Amygdala (tissue), 56 donors: ENCODE data around the gene ORC3.
"Not testable (repeated sequence)": the region's sequence is repeated elsewhere in the genome, so short reads cannot be mapped to it uniquely, and the experiment has no call there.

ENCODE experiments used
- DNase-seq, 56 donors: peaks; one replicate each; lab custom pipeline; 2025; lab: John Stamatoyannopoulos, UW

The ORC3 gene

DNA sequence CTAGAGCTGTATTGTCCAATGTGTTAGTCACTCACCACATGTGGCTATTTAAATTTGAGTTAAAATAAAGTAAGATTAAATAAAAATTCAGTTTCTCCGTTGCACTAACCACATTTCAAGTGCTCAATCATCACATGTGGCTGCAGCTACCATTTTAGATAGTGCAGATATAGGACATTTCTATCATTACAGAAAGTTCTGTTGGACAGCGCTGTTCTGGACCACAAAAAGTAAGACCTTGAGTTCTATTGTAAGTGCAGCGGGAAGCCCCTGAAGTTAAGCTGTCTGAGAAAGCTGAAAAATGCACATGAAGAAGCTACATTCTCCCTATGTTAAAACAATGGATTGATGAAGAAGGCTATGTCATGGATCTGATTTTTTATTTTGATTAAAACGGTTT, 1.1 kb downstream of the ORC3 start:
- no peak for DNase-seq

DNA sequence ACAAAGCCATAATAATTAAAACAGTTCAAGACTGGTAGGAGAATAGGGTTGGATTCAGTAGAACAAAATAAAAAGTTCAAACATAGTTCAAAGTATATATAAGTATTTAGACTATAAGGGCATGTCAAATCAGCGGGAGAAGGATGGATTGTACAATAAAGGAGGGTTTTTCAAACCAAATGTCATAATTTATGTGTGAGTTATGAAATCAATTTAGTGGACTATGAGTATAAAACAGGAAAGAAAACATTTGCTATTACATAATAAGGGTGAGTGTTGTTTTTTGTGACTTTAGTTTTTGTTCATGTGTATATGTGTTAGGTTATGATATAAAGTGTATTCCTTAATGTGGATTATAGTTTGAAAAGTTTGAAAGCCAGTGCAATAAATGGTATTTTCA, 10.6 kb downstream of the ORC3 start:
- no peak for DNase-seq

DNA sequence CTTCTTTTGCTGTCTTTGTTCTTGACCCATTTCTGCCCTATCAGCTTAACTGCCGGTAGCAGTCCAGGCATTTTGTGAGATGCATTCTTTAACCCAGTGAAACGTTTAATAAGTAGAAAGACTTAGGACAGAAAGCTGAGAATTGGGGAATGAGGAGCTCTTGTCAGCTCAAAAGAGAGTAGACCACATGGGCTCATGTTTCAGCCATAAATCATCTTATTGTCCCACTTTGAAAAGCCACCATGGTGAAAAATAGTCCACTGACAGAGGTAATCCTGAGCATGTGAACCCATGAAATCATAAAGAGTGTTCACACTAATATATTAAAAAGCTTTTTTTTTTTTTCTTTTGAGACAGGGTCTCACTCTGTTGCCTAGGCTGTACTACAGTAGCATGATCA, 16.3 kb downstream of the ORC3 start:
- no peak for DNase-seq

DNA sequence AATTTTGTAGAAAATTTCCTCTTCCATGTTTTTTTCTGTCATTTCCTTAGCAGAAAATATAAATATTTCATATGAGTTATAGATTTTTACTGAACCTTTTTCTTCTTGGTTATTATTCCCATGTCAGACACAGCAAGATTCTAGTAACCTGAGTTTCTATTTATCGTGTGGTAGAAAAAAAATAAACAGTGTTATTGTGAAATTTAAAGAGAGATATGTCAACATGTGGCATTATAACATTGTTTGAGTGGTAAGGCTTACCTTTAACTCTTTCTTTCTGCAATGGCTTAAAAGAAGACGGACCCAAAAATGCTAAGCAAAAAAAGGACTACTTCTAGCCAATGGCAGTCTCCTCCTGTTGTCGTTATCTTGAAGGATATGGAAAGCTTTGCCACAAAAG, 18.9 kb downstream of the ORC3 start:
- DNase-seq = no peak

DNA sequence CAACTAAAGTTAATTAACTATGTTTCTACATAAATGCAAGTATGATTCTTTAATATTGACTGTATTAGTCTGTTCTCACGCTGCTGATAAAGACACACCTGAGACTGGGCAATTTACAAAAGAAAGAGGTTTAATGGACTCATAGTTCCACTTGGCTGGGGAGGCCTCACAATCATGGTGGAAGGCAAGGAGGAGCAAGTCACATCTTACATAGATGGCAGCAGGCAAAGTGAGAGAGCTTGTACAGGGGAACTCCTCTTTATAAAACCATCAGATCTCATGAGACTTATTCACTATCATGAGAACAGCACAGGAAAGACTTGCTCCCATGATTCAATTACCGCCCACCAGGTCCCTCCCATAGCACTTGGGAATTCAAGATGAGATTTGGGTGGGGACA, 23.1 kb downstream of the ORC3 start:
- DNase-seq = not testable (repeated sequence)

DNA sequence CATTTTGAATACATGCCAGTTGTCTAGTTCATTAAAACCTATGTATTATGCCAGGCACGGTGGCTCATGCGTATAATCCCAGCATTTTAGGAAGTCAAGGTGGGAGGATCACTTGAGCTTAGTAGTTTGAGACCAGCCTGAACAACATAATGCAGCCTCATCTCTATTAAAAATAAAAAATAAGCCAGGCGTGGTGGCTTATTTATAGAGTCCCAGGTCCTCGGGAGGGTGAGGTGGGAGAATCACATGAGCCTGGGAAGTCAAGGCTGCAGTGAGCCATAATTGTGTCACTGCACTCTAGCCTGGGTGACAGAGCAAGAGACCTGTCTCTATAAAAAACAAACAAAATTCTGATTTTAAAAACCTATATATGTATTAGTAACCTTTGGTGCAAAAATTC, 27.5 kb downstream of the ORC3 start:
- no peak for DNase-seq

DNA sequence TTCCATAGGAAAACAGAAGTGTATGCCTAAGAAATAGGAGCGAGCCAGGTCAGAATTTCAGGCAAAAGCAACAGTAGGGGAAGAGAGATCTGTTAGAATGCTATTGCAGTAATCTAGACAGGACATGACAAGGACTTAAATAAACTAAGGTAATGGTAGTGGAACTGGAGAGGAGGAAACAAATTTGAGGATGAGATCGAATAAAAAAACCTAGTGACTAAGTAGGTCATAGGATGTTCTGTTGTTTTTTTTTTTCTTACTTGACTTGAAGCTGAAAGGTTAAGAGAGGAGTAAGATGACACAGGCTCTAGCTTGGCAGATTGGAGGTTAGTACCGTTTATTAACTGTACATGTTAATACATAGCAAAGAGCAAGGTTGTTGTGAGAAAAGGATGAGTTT, 28.6 kb downstream of the ORC3 start:
- no peak for DNase-seq

DNA sequence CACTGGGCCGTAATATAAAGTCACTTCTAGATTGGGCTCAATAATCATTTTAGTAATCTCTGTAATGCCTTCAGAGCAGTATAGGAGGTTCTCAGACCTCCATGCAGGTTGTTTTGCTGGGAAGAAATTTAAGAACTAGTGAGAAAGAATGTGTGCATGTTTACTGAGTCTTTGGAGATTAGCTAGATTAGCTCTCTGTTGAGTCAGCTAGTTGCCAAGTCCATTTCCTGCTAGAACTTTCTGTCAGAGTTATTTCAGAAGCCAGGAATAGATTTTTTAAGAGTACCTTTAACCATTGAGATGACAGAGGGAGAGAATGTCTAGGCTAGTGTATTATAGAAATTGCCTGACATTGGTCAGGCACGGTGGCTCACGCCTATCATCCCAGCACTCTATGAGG, 33.3 kb downstream of the ORC3 start:
- no peak for DNase-seq

DNA sequence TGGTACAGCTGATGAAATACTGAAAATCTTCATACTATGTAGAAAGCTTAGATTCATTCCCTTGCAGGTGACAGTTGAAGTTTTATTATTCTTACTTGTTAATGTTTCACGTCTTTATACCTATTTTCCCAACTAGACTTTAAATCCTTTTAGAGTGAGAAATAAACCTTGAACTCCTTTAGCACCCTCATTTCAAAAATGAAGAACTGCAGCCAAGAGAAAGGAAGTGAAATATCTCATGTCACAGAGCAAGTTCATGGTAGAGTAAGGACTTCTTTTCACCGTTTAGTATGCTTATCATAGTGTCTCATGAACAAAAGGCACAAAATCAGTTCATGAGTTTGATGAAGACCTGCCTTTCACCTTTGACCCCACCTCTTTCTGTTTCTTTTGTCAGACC, 38.5 kb downstream of the ORC3 start:
- no peak for DNase-seq

DNA sequence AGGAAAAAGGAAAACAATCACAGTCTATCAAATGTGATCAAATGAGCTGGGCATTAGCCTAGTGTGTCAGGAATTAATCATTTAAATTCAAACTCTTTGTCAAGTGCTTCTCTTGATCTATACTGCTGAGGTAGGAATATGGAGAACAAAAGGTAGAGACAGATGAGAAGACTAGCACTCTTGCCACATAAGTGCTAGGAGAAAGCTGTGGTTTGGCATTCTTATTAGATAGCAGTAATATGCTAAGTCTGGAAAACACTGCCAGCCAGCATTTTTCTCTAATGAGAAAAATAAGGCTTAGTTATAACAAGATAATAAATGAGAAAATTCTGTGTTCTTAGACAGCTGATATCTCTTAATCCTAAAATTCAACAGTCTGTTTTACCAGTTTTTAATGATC, 38.9 kb downstream of the ORC3 start:
- no peak for DNase-seq

DNA sequence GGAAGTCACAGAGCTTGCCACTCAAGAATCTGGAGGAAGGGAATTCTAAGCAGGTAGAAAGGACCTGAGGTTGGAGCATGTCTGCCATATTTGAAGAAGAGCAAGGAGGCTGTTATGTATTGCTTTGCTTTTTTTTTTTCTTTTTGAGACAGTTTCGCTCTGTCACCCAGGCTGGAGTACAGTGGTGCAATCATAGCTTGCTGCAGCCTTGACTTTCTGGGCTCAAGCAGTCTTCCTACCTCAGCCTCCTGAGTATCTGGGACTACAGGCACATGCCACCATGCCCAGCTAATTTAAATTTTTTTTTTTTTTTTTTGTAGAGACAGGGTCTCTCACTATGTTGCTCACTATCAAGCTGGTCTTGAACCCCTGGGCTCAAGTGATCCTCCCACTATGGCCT, 40.8 kb downstream of the ORC3 start:
- no peak for DNase-seq

DNA sequence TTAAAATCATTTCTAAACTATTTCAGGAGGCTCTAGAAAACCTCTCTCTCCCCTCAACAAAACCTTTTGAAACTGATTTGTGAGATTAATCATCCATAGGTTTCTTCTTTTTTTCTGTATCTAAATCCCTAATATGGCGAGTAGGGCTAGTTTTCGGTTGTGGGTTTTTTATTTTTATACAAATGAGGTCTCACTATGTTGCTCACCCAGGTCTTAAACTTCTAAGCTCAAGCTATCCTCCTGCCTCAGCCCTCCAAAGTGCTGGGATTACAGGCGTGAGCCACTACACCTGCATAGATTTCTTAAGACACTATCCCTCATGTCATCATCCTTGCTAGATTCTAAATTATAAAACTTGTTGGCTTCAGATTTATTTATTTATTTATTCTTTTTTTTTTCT, 43.9 kb downstream of the ORC3 start:
- DNase-seq = no peak

DNA sequence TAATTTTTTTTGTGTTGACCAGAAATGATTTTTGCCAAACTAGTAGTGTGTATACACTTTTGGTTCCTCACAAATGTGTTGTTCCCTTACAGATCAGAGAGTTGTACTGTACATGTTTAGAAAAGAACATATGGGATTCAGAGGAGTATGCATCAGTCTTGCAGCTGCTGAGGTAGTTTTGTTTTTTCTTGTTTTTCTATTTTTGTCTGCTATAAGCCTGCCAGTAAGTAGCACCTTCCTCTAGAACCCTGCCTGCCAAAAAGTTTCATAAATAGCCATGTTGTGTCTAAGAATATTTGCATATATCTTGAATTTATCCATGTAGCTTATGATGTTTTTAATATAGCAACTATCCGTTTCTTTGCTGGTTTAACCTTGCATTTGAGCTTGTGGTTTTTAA, 46.4 kb downstream of the ORC3 start:
- peak in 2 of 56 donors; percentile 6 to 7 for DNase-seq

DNA sequence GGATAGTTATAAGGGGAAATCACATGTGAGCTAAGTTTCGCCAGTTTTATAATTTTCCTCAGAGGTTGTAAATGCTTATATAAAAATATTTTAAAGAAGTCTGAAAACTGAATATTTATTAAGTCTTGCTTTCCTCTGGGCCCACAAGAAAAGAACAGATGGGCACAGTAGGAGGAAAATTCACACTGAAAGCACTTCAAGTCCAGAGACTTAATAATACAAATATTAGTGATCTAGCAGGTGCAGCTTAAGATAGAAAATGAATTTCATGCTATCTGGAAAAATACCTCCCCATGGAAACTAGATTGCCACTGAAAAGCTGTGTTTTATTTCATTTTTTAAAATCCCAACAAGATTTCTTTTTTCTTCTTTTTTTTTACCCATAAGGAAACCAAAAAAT, 47.2 kb downstream of the ORC3 start:
- no peak for DNase-seq

DNA sequence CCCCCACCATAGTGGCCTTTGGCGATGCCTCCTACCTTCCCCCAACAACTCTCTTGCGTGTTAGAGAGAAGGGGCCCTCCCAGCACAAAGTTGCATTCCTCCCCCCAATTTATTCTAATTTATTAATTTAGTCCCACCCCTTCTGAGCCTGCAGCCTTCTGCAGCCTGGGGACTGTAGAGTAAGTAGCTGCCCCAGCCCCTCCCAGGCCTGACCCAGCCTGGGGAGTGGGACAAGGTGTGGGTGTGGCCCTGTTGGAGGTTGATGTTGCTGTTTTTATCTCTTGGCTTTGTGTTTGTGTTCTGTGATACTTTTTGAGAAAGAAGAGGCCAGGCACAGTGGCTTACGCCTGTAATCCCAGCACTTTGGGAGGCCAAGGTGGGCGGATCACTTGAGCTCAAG, 49.4 kb downstream of the ORC3 start:
- no peak for DNase-seq

DNA sequence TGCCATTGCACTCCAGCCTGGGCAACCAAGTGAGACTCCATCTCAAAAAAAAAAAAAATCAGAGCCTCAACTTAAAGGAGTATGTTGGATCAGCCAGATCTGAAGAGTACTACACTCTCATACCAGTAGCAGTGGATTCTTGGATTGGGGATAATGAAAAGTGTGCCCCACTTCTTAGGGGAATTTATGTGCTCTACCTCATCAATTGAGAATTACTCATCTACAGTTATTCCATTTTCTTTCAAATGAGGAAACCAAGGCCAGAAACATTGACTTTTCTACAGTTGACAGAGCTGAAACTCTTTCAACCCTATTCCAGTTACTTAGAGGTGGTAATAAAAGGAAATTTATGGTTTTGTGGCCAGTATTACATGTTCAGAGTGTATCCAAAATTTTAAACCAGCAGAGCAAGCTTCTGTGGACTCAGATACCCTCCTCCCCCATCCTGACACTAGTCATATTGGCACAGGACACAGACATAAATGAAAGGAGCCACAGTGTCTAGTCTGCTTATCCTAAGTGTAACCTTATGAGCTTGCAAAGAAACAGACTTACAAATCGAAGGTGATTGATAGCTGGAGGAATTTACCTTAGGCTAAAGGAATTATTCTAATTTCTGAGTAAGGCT, 51.2 kb downstream of the ORC3 start:
- no peak for DNase-seq

DNA sequence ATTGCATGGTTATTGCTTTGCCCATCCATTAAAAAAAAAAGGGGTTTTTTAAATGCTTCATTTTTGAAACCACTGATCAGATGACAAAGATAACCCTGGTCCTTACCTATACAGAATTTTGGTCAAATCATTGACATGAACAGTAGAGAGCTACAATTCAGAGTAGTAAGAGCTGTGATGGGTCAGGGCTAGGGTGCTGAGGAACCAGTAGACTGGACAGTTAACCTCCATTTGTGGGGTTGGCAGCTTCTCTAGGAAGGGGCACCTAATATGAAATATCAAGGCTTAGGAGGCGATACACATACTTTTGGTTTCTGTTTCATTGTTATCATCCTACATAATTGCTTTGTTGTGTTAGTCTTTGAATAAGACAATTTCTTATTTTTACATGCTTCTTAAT, 55.1 kb downstream of the ORC3 start:
- DNase-seq = no peak

DNA sequence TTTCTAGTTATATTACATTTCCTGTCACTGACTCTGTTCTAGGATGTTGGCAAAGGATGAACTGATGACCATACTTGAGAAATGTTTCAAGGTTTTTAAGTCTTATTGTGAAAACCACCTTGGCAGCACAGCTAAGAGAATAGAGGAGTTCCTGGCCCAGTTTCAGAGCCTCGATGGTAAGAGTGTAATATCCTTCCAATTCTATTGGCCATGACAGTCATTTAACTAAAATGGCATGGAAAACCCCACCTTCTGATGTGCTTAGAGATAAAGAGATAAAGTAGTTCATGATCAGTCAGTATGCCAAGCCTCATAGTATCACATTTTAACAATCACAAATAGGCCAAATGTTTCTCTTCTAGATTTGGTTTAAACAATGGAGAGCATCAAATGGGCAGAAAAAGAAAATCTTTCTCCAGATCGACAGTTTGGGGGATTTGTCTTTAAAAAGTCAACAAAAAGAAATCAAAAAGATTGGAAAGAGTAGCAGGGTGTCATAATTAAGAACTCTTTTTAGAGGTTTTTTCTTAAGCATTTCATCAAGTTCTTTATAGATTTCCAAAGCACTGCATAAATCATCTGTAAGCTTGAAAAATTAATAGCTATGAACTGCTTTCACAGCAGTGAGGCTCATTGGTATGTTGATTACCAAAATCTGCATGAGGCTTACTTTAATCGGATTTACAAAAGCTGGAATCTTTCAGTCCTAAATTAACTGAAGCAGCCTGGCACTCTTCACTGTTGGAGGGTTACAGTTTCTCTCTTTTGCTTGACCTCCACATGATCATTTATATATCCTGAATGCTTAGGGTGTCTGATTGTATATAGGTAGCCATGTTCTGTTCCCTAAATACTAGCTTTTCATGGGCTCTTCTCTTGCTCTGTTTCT, 63.4 kb downstream of the ORC3 start:
- no peak for DNase-seq

DNA sequence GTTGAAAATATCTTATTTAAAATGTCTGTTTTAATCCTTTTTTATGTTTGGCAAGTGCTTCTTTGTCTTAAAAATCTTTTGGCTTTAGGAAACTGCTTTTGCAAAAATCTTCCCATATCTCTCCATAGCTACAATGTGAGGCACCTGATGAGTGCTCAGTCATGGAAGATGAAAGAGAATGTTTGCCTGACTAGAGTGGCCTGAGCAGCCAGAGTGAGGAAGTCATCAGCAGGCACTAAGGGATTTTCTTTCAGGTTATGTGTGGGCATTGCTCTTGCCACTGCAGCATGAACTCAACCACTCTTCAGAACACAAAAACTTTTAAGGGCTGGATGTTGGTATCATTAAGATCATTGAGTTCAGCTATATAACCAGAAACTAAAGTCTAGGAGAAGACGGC, 64.2 kb downstream of the ORC3 start:
- no peak for DNase-seq

DNA sequence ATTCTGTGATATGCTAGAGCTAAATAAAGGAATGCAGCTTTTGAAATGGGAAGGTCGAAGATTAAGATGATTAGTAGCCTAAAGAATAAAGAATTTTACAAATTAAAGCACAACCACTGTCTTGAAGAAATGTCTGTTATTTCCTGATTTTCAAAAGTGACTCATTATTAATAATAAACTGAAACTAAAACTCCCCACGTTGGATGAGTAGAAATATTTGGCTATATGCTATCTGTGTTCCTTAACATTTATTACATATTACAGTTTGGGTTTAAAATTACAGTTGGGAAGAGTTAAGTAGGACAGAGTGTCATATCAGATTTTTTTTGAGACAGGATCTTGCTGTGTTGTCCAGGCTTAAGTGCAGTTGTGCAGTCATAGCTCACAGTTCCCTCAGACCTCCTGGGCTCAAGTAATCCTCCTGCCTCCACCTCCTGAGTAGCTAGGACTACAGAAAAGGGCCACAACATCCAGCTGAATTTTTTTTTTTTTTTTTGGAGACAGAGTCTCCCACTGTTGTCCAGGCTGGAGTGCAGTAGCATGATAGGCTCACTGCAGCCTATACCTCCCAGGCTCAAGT, 65.0 kb downstream of the ORC3 start:
- DNase-seq = no peak

DNA sequence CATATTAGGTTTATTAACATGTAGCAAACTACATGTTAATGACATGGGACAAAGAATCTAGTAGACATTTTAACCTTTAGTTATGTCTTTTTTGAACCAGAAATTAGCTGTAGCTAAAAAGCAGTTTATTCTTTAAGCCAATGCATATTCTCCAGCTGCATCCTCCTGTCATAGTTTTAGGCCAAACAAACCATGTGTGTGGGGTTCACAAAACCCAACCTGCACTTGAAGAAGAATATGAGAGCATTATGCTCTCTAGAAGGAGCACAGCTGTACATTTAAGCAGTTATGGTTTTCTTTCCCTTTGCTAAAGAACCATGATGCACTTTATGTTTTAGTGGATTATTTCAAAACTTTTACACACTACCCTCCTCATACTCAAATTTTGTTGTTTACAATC, 65.9 kb downstream of the ORC3 start:
- DNase-seq = no peak

DNA sequence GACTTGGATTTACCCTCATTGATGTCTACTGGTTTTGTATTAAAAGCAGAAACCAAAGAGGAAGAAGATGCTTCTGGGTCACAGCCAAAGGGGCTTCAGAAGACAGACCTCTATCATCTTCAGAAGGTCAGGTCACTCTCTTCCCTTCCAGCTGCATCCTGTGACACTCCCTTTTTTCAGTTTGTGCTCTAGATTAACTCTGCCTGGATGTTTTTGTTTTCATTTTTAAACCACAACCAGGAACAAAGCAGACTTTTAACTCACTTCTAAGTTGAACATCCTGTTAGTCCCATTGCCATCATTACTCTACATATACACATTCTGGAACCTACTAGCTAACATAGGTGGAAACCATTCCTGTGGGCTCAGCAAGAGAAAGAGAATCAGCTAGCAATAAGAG, 66.9 kb downstream of the ORC3 start:
- DNase-seq = no peak
